Renal cortical epithelial cell (primary cell): ENCODE results near the gene PDK2. TPM values are rescaled to one million over a fixed set of nuclear protein-coding genes. Genes with fewer than 3 reads are reported as not detected.

ENCODE experiments used
- DNase-seq: peaks from one replicate; pipeline ENCODE4 v3.0.0-alpha.2; 2011; ENCODE audit warnings: low read depth
- total RNA-seq: library from RNA; depleted of rRNA; stranded (reverse); fragments of >200 nt; gene quantifications from 2 replicates; pipeline ENCODE4 v1.2.3, GENCODE V29; 2014

Gene PDK2
- total RNA-seq, 1 donor from 2014 or later = 37.9 TPM

DNA sequence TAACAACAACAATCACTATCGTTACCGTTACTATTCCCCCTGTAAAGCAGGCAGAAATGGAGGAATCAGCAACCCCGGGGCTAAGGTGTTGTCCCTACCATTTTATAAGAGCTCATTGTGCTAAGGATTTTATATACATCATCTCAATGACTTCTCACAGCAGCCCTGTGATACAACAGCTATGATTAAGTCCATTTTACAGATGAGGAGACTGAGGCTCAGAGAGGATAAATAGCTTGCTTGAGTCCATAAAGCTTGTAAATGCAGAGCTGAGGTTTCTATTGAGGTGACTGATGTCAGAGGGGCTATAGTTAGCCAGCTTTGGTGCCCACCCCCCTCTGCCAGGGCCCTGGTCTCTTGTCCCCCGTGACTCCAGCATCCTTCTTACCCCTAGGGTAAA lies 16.7 kb upstream of the PDK2 start:
- no peak for DNase-seq

DNA sequence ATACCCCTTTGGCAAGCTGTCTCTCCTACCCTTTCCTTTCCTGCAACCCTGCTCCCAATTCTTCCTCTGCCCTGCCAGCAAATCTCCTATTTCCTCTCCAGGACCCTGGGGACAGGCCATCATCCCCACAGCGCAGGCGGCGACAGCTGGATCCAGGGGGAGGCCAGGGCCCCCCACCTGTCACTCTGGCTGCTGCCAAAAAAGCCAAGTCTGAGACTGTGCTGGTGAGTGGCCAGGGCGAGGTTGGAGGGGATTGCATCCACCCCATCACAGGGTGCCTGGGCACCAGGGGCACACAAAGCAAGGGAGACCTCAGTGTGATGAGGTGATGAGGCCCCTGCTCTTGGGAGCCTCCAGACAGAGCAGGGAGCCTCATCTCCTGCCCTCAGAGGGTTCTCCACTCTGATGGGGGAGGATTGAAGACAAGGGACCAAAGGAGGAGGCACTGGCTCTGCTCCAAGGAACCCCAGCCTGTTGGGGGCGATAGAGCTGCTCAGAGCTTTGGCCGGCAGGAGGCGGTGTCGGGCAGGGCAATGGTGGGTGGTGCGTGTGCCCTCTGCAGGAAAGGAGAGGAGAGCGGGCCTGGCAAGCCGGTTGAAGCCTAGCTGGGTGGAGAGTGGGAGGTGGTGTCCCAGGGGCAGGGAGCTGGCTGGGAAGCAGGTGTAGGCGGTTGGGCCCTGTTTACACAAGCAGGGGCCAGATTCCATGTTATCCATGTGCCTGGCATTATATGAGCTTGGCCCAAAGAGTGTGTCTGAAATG lies 15.6 kb upstream of the PDK2 start:
- no peak for DNase-seq

DNA sequence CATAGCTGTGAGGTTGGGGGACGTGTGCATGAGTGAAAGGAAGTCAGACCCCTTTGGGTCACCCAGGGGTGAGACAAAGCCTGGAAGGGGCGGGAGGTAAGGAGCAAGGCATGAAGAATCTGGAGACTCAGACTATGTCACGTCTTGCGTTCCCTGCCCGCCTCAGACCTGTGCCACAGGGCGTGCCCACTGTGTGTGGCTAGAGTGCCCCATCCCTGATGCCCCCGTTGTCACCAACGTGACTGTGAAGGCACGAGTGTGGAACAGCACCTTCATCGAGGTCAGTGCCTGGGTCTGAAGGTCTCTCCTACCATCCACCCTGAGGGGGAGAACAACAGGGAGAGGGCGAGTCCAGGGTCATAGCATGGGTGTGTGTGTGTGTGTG lies 15.1 kb upstream of the PDK2 start:
- DNase-seq = no peak

DNA sequence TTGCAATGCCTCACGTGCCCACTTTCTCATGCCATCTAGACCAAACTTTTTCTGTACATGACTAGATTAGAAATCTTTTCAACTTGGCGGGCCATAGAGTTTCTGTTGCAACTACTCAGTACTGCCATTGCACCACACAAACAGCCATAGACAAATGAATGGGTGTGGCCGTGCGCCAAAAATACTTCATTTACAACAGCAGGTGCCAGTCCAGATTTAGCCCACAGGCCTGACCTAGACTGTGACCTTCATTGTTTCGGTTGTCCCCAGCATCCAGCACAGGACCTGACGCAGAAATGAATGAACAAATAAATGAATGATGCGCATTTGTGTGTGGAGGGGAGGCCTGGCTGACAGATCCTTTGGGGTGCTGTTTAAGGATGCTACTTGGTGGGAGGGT lies 14.3 kb upstream of the PDK2 start:
- DNase-seq = no peak

DNA sequence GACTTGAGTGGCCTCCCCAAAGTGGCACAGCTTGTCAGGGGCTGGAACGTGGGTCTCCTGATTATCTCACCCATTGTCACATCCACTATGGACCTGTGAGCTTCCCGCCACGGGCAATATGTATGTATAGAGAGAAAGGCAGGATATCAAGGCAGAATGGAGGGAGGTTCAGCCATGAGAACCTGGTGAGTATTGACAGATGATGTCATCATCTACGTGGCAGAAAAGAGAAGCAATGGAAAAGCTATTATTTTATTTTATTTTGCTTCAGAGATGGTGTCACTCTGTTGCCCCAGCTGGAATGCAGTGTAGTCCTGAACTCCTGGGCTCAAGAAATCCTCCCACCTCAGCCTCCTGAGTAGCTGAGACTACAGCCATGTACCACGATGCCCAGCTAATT lies 13.4 kb upstream of the PDK2 start:
- DNase-seq = no peak

DNA sequence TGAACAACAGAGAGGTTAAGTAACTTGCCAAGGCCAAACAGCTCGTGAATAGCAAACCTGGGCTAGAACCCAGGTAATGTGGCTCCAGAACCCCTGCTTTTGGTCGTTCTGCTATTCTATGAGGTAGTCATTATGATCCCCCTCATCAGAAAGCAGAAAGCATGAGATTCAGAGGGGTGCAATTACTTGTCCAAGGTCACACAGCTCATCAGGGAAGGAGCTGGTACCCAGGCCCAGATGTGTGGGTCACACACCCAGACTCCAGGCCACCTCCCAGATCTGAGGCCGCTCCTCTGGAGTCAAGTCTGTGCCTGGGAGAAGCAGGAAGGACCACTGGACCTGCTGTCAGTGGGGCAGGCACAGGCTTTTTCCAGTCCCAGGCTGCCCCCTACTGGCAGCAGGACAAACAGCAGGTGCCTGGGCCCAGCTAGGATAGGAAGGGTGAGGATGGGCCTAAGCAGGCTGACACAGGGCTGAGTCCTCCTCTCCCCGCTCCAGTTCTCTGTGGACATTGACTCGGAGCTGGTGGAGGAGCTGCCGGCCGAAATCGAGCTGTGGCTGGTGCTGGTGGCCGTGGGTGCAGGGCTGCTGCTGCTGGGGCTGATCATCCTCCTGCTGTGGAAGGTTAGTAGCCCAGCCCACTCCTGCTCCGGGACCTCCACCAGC lies 7.8 kb upstream of the PDK2 start:
- DNase-seq = peak; percentile 40

GRCh38 chr17:50087912-50088405 lies 7.2 kb upstream of the PDK2 start:
- no peak for DNase-seq

- DNase-seq = no peak
These were observed 6.0 kb upstream of the PDK2 start for GRCh38 chr17:50088952-50089825.

GRCh38 chr17:50090071-50090470 lies 5.1 kb upstream of the PDK2 start:
- DNase-seq = no peak

GRCh38 chr17:50090971-50091917 lies 3.9 kb upstream of the PDK2 start:
- DNase-seq = no peak

- DNase-seq = no peak
These were observed 3.2 kb upstream of the PDK2 start for GRCh38 chr17:50091918-50092285.

GRCh38 chr17:50093246-50093645 lies 1.9 kb upstream of the PDK2 start:
- DNase-seq = peak; percentile 42

- DNase-seq = no peak
These were observed 1.3 kb upstream of the PDK2 start for GRCh38 chr17:50093807-50094206.

DNA sequence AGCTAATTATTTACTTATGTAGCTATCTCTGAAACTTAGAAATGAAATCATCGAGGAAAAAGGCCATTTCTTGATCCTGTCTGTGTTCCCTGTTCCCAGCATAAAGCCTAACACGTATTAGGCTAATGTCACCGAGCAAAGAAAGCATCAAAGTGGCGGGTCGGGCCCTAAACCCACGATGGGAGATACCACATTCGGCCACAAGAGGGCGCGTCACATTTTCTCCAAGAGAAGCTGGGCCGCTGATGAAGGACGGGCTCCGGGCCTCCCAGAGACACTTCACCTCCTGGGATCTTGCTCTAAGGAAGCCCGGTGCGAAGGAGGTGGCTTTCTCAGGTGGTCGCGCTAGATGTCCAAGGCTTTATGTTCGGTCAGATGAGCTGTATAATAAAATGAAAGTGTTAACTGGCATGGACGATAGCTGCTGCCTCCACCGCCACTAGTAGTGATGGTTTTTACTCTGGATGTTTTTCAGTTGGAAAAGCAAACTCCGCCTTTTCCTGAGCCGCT lies 853 bp upstream of the PDK2 start:
- DNase-seq = peak; percentile 73

- DNase-seq = no peak
These were observed 481 bp downstream of the PDK2 start for GRCh38 chr17:50095626-50096037.

- no peak for DNase-seq
These were observed 941 bp downstream of the PDK2 start for GRCh38 chr17:50096092-50096491.

DNA sequence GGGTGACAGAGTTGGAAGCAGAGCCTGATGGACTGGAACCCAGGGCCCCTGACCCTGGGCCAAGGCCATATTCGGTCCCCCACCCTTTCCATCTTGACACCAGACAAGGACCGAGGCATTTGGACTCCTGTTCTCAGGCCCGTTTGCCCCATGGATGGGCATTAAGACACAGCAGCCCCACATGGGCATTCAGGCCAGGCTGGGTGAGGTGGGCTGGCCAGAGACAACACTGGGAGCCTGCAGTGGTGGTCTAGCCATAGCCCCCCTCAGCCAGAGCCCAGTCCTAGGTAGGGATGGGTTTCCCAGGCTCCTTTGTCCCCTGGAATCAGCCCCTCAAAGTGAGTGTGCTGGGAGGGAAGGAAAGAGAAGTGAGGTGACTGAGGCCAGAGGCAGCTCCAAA lies 1.6 kb downstream of the PDK2 start:
- no peak for DNase-seq

- no peak for DNase-seq
These were observed 2.3 kb downstream of the PDK2 start for GRCh38 chr17:50097455-50097854.

DNA sequence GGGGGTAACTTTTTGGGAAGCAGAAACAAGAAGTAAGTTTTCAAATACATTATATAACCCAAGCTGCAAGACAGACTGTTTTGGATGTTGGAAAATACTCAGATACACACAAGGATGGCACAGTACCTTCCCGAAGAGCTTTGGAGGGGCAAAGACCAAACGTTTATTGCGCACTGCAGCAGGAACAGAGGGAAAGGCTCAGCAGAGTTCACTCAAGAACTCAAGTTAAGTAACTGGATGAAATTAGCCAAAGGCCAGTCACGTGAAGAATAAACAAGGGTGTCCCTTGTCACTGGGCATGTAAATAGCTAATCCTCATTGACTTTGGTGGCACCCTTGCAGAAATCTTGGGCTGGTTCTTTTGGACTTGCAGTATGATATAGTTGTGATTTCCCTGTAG lies 2.8 kb downstream of the PDK2 start:
- DNase-seq = no peak

GRCh38 chr17:50098583-50098982 lies 3.4 kb downstream of the PDK2 start:
- no peak for DNase-seq

GRCh38 chr17:50099003-50099402 lies 3.9 kb downstream of the PDK2 start:
- DNase-seq = no peak
